ENCODE data around the gene PAPPA. TPM values are rescaled to one million over a fixed set of nuclear protein-coding genes. Genes with fewer than 3 reads are reported as not detected.

PAPPA gene
- total and polyA plus RNA-seq, 2 donors from 2014 or later: 4.2 to 10.2 TPM

- H3K27me3 ChIP-seq (ENCODE audit: control insufficient read depth, insufficient read depth, low read length): no peaks in the 10 kb centered on the region
- FAIRE-seq: no peak
Measured at GRCh38 chr9:116303270-116303669, 149.7 kb downstream of the PAPPA start.

DNA sequence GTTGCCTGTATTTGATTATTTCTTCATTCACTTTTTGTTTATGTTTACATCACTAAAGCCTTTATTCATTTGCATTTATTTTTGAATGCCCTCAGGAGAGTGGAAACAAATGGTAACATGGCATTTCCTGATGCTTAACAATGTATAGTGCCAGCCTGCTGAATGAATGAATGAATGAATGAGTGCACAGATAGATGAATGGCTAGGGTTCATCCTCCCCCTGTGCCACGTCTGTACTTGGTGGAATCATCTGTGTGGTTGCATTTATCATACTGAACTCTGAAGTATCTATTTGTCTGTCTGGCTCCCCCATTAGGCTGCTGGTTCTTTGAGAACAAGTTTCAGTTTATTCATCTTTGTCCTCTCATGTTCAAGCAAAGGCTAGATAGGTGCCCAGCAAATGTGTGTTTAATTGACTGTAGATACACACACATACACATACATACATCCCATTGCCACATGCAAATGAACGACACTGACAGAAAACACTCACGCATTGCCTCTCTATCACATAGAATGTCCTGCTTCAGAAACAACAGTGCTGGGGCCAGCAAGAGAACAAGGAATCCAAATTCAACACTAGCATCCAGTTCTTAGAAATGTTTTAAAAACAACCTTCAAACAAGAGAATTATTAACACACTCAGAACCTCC, 150.4 kb downstream of the PAPPA start:
- Histone ChIP-seq H3K27me3 (ENCODE audit: control insufficient read depth, insufficient read depth, low read length) (no peaks in the 10 kb centered on the region), H3K36me3 (ENCODE audit: control insufficient read depth in 2 of 3, insufficient read depth in 3 of 3, low read length in 3 of 3) (peaks cover 0 to 3% (median 0%) of the 10 kb centered on the region in 3 donors), H3K9ac (ENCODE audit: low read length in 3 of 3) (no peak overlapping the region), H3K9me3 (ENCODE audit: control insufficient read depth in 2 of 3, insufficient read depth in 1 of 3, low read length in 3 of 3) (no peaks in the 10 kb centered on the region), H3K4me3 (ENCODE audit: low read length in 3 of 3) (no peak overlapping the region), H3K4me1 (ENCODE audit: control insufficient read depth in 2 of 3, insufficient read depth in 2 of 3, low read depth in 1 of 3, low read length in 3 of 3) (peaks cover 0 to 2% (median 0%) of the 10 kb centered on the region in 3 donors), H3K27ac (ENCODE audit: low read depth in 2 of 2, low read length in 2 of 2) (no peak overlapping the region)
- intact Hi-C loops (cut with DNase I): no loop called here
- DNase-seq (no peak), FAIRE-seq (no peak)
- TF ChIP-seq, protein P1, sequence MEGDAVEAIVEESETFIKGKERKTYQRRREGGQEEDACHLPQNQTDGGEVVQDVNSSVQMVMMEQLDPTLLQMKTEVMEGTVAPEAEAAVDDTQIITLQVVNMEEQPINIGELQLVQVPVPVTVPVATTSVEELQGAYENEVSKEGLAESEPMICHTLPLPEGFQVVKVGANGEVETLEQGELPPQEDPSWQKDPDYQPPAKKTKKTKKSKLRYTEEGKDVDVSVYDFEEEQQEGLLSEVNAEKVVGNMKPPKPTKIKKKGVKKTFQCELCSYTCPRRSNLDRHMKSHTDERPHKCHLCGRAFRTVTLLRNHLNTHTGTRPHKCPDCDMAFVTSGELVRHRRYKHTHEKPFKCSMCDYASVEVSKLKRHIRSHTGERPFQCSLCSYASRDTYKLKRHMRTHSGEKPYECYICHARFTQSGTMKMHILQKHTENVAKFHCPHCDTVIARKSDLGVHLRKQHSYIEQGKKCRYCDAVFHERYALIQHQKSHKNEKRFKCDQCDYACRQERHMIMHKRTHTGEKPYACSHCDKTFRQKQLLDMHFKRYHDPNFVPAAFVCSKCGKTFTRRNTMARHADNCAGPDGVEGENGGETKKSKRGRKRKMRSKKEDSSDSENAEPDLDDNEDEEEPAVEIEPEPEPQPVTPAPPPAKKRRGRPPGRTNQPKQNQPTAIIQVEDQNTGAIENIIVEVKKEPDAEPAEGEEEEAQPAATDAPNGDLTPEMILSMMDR (IDR thresholded peaks at IDR 0.05; ENCODE audit: borderline replicate concordance, extremely low read depth, insufficient read depth): no peak

More at GRCh38 chr9:116303270-116303669, 149.7 kb downstream of the PAPPA start:
- TF ChIP-seq, protein P1 (IDR thresholded peaks at IDR 0.05; ENCODE audit: borderline replicate concordance, extremely low read depth, insufficient read depth): no peak
- Histone ChIP-seq H3K9ac (ENCODE audit: low read length in 3 of 3) (no peak overlapping the region), H3K36me3 (ENCODE audit: control insufficient read depth in 2 of 3, insufficient read depth in 3 of 3, low read length in 3 of 3) (peaks cover 0 to 3% (median 0%) of the 10 kb centered on the region in 3 donors), H3K4me1 (ENCODE audit: control insufficient read depth in 2 of 3, insufficient read depth in 2 of 3, low read depth in 1 of 3, low read length in 3 of 3) (peaks cover 0 to 3% (median 0%) of the 10 kb centered on the region in 3 donors), H3K4me3 (ENCODE audit: low read length in 3 of 3) (no peak overlapping the region), H3K27ac (ENCODE audit: low read depth in 2 of 2, low read length in 2 of 2) (no peak overlapping the region), H3K9me3 (ENCODE audit: control insufficient read depth in 2 of 3, insufficient read depth in 1 of 3, low read length in 3 of 3) (no peaks in the 10 kb centered on the region)
- intact Hi-C loops (cut with DNase I): no loop called here
- DNase-seq: peak in 1 of 5 donors; percentile 22

- no peak for FAIRE-seq
Measured at GRCh38 chr9:116304761-116305160, 151.2 kb downstream of the PAPPA start.

More at GRCh38 chr9:116304761-116305160, 151.2 kb downstream of the PAPPA start:
- no peaks in the 10 kb centered on the region for H3K4me1 ChIP-seq (ENCODE audit: control insufficient read depth in 2 of 3, insufficient read depth in 2 of 3, low read depth in 1 of 3, low read length in 3 of 3)
- no peak overlapping the region for H3K9ac ChIP-seq (ENCODE audit: low read length in 3 of 3)
- TF ChIP-seq, protein P1 (IDR thresholded peaks at IDR 0.05; ENCODE audit: borderline replicate concordance, extremely low read depth, insufficient read depth): no peak
- H3K27ac ChIP-seq (ENCODE audit: low read depth in 2 of 2, low read length in 2 of 2): no peak overlapping the region
- peaks cover 0 to 3% (median 0%) of the 10 kb centered on the region in 3 donors for H3K36me3 ChIP-seq (ENCODE audit: control insufficient read depth in 2 of 3, insufficient read depth in 3 of 3, low read length in 3 of 3)
- H3K9me3 ChIP-seq (ENCODE audit: control insufficient read depth in 2 of 3, insufficient read depth in 1 of 3, low read length in 3 of 3): no peaks in the 10 kb centered on the region
- H3K4me3 ChIP-seq (ENCODE audit: low read length in 3 of 3): no peak overlapping the region
- intact Hi-C loops (cut with DNase I): no loop called here
- H3K27me3 ChIP-seq (ENCODE audit: control insufficient read depth, insufficient read depth, low read length): no peaks in the 10 kb centered on the region
- no peak for DNase-seq
